Epithelial cell of prostate (primary cell): ENCODE data around the gene HLA-DMB.

Experiments
- DNase-seq: peaks from one replicate; pipeline ENCODE4 v3.0.0-alpha.2; 2011; ENCODE audit warnings: low read depth, low spot score
- H3K27ac ChIP-seq: fragments of 450-650 bp; 2 replicates; pipeline ENCODE4 v1.5.1; 2017; ENCODE audit warnings: mild to moderate bottlenecking

Gene HLA-DMB

GRCh38 chr6:32972353-32973143, 31.7 kb upstream of the HLA-DMB start:
- H3K27ac ChIP-seq: peak overlapping the region; percentile 100
- no peak for DNase-seq

- DNase-seq: peak; percentile 99
Measured at GRCh38 chr6:32971581-32972352, 30.9 kb upstream of the HLA-DMB start.

GRCh38 chr6:32971242-32971580, 30.4 kb upstream of the HLA-DMB start:
- DNase-seq: no peak
- peak overlapping the region; percentile 100 for H3K27ac ChIP-seq

More at GRCh38 chr6:32971581-32972352, 30.9 kb upstream of the HLA-DMB start:
- peak overlapping the region; percentile 100 for H3K27ac ChIP-seq

GRCh38 chr6:32970413-32971241, 29.8 kb upstream of the HLA-DMB start:
- H3K27ac ChIP-seq: peak overlapping the region; percentile 100
- DNase-seq: peak; percentile 58

GRCh38 chr6:32969685-32970412, 29.0 kb upstream of the HLA-DMB start:
- peak; percentile 79 for DNase-seq
- H3K27ac ChIP-seq: peak overlapping the region; percentile 100

- peak; percentile 52 for DNase-seq
- peak overlapping the region; percentile 100 for H3K27ac ChIP-seq
Measured at GRCh38 chr6:32968867-32969684, 28.2 kb upstream of the HLA-DMB start.

GRCh38 chr6:32968093-32968866, 27.5 kb upstream of the HLA-DMB start, which contains the start of gene BRD2:
BRD2 (plus strand) TSS chr6:32968594; CDS start chr6:32972899, 4,305 bp downstream.
- DNase-seq: peak; percentile 74
- peak within 1 kb of the TSS; percentile 100 for H3K27ac ChIP-seq

GRCh38 chr6:32967151-32968091, 26.6 kb upstream of the HLA-DMB start:
- no peak for DNase-seq

GRCh38 chr6:32964776-32965175, 23.9 kb upstream of the HLA-DMB start:
- H3K27ac ChIP-seq: no peak overlapping the region
- no peak for DNase-seq

More at GRCh38 chr6:32967151-32968091, 26.6 kb upstream of the HLA-DMB start:
- H3K27ac ChIP-seq: peak overlapping the region; percentile 100

- no peak overlapping the region for H3K27ac ChIP-seq
- no peak for DNase-seq
Measured at GRCh38 chr6:32963866-32964265, 23.0 kb upstream of the HLA-DMB start.

GRCh38 chr6:32962213-32962826, 21.5 kb upstream of the HLA-DMB start:
- H3K27ac ChIP-seq: no peak overlapping the region
- no peak for DNase-seq

GRCh38 chr6:32960563-32960962, 19.7 kb upstream of the HLA-DMB start:
- no peak for DNase-seq
- H3K27ac ChIP-seq: no peak overlapping the region

- H3K27ac ChIP-seq: no peak overlapping the region
- DNase-seq: no peak
Measured at GRCh38 chr6:32956176-32956575, 15.3 kb upstream of the HLA-DMB start.

- DNase-seq: no peak
- no peak overlapping the region for H3K27ac ChIP-seq
Measured at GRCh38 chr6:32954986-32955802, 14.4 kb upstream of the HLA-DMB start.

- no peak for DNase-seq
- H3K27ac ChIP-seq: no peak overlapping the region
Measured at GRCh38 chr6:32954267-32954666, 13.4 kb upstream of the HLA-DMB start.

- no peak for DNase-seq
- no peak overlapping the region for H3K27ac ChIP-seq
Measured at GRCh38 chr6:32953775-32954174, 12.9 kb upstream of the HLA-DMB start.
